ENCODE data around the gene ANKS1B. TPM values are rescaled to one million over a fixed set of nuclear protein-coding genes. Genes with fewer than 3 reads are reported as not detected.

ANKS1B gene
- total and polyA plus RNA-seq, 7 donors = 0.46 to 7.4 (median 3.6) TPM

DNA sequence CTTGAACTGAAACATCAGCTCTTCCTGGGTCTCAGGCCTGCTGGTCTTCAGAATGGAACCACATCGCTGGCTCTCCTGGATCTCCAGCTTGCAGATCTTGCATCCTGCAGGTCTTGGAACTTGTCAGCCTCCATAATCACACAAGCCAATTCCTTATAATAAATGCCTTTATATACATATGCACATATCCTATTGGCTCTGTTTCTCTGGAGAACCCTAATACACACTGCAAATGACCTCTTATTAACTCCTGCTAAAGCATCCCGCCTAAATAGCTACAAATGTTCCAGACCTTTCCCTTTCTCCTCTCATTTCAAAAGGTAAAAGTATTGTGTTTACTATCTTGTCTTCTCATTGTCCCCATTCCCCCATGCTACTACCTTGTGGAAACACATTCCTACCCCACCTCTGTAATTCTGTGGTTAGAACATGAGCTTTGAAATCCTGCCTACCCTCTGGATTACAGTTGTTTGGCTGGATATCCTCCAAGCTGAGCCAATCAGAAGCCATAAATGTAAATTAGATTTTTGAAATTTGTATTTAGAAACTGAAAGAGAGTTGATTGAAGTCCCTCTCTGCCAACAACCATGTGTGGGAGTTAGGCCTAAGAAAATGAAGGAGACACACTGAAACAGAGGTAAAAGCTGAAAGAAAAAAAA, 58.1 kb downstream of the ANKS1B start:
- ATAC-seq (no peak), DNase-seq (no peak)
- no peaks in the 10 kb centered on the region for H3K27me3 ChIP-seq (ENCODE audit: insufficient read depth in 3 of 3, low read length in 2 of 3)
- no peaks in the 10 kb centered on the region for H3K36me3 ChIP-seq (ENCODE audit: insufficient read depth in 1 of 2, low read depth in 1 of 2)
- H3K4me3 ChIP-seq = no peak overlapping the region
- H3K4me1 ChIP-seq = no peaks in the 10 kb centered on the region
- WGBS, 3 donors = 89 to 94% (median 91%) methylated on average over 2 of the region's 2 CpGs
- intact Hi-C loops (cut with DNase I) = no loop called here
- H3K9me3 ChIP-seq = no peaks in the 10 kb centered on the region
- TF ChIP-seq, protein P1, sequence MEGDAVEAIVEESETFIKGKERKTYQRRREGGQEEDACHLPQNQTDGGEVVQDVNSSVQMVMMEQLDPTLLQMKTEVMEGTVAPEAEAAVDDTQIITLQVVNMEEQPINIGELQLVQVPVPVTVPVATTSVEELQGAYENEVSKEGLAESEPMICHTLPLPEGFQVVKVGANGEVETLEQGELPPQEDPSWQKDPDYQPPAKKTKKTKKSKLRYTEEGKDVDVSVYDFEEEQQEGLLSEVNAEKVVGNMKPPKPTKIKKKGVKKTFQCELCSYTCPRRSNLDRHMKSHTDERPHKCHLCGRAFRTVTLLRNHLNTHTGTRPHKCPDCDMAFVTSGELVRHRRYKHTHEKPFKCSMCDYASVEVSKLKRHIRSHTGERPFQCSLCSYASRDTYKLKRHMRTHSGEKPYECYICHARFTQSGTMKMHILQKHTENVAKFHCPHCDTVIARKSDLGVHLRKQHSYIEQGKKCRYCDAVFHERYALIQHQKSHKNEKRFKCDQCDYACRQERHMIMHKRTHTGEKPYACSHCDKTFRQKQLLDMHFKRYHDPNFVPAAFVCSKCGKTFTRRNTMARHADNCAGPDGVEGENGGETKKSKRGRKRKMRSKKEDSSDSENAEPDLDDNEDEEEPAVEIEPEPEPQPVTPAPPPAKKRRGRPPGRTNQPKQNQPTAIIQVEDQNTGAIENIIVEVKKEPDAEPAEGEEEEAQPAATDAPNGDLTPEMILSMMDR (IDR thresholded peaks at IDR 0.05) = no peak
- no peak overlapping the region for H3K27ac ChIP-seq

DNA sequence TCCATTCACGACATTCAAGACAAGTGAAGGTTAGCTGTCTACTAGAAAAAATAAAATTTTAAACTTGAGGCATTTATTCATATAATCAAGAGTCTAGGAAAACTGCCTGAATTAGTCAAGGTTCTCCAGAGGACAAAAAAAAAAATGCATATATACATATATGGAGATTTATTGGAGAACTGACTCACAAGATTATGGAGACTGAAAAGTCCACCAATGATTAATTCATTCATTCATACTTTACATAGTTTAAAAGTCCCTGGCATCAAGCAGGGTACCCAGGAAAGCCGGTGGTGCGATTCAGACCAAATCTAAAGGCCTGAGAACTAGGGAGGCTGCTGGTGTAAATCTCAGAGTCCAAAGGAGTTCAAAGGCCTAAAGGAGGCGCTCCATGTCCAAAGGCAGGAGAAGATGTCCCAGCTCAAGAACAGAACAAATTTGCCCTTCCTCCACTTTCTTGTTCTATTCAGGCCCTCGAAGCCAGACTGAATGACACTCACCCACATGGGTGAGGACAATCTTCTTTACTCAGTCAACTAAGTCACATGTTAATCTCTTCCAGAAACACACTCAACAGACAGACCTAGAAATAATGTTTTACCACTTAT, 64.3 kb downstream of the ANKS1B start:
- Histone ChIP-seq H3K9me3 (no peaks in the 10 kb centered on the region), H3K36me3 (ENCODE audit: insufficient read depth in 1 of 2, low read depth in 1 of 2) (no peaks in the 10 kb centered on the region), H3K27me3 (ENCODE audit: insufficient read depth in 3 of 3, low read length in 2 of 3) (no peaks in the 10 kb centered on the region), H3K4me1 (no peaks in the 10 kb centered on the region), H3K4me3 (no peak overlapping the region), H3K27ac (no peak overlapping the region)
- no peak for DNase-seq
- no peak for ATAC-seq
- intact Hi-C loops (cut with DNase I) = no loop called here
- TF ChIP-seq, protein P1 (IDR thresholded peaks at IDR 0.05) = no peak
- 88 to 93% (median 90%) methylated on average over 5 of the region's 5 CpGs for WGBS, 3 donors

DNA sequence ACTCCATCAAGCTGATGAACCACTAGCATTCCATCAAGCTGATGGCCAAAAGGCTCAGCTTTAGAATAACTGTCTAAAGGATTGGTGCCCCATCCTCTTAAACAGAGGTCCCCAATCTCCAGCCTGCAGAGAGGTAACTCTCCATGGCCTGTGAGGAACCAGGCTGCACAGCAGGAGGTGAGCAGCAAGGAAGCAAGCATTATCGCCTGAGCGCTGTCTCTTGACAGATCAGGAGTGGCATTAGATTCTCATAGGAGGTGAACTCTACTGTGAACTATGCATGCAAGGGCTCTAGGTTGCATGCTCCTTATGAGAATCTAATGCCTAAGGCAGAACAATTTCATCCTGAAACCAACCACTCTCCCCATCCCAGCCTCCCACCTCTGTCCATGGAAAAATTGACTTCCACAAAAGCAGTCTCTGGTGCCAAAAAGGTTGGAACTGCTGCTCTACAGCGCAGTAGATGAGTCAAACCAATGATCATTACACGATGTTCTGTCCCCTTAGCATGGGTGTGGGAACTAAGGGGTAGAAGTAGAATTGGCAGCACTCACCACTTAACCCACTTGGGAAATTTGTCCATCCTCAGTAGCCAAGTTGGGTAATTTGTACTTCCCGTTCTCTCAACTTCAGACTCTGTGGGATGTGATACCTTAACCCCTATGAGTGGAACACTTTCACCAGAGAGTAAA, 66.9 kb downstream of the ANKS1B start:
- Histone ChIP-seq H3K9me3 (no peaks in the 10 kb centered on the region), H3K27ac (no peak overlapping the region), H3K4me3 (no peak overlapping the region), H3K27me3 (ENCODE audit: insufficient read depth in 3 of 3, low read length in 2 of 3) (no peaks in the 10 kb centered on the region), H3K4me1 (no peaks in the 10 kb centered on the region), H3K36me3 (ENCODE audit: insufficient read depth in 1 of 2, low read depth in 1 of 2) (no peaks in the 10 kb centered on the region)
- TF ChIP-seq, protein P1 (IDR thresholded peaks at IDR 0.05) = no peak
- ATAC-seq (peak in 3 of 4 donors; percentile 76 to 87 (median 84)), DNase-seq (no peak)
- WGBS, 3 donors = 59 to 65% (median 60%) methylated on average over 5 of the region's 5 CpGs
- intact Hi-C loops (cut with DNase I) = no loop called here

GRCh38 chr12:99916555-99916954, 68.2 kb downstream of the ANKS1B start:
- DNase-seq (no peak), ATAC-seq (no peak)
- H3K27me3 ChIP-seq (ENCODE audit: insufficient read depth in 3 of 3, low read length in 2 of 3) = no peaks in the 10 kb centered on the region
- WGBS, 3 donors = 59 to 81% (median 65%) methylated on average over 3 of the region's 3 CpGs
- H3K27ac ChIP-seq = no peak overlapping the region
- no peaks in the 10 kb centered on the region for H3K9me3 ChIP-seq
- intact Hi-C loops (cut with DNase I) = no loop called here
- H3K4me1 ChIP-seq = no peaks in the 10 kb centered on the region
- H3K4me3 ChIP-seq = no peak overlapping the region
- TF ChIP-seq, protein P1 (IDR thresholded peaks at IDR 0.05) = no peak
- no peaks in the 10 kb centered on the region for H3K36me3 ChIP-seq (ENCODE audit: insufficient read depth in 1 of 2, low read depth in 1 of 2)
